RWPE2 (cell line): ENCODE data around the gene GPR171.

ENCODE experiments used
- ATAC-seq: fragments of 200-7000 bp; cut with Tn5 transposase; 3 replicates; pipeline ENCODE4 v1.9.1; 2021; ENCODE audit warnings: low read depth
- DNase-seq: peaks from one replicate; pipeline ENCODE4 v3.0.0-alpha.2; 2020; ENCODE audit warnings: low spot score
- H3K27ac ChIP-seq: fragments of 450-650 bp; 2 replicates; pipeline ENCODE4 v1.5.1; 2017; ENCODE audit warnings: mild to moderate bottlenecking; ENCODE audit not compliant: poor library complexity, severe bottlenecking
- H3K27me3 ChIP-seq: fragments of 250-450 bp; sonication (Bioruptor Pico); 2 replicates; pipeline ENCODE4 v1.5.1; 2021; ENCODE audit warnings: mild to moderate bottlenecking, moderate library complexity; ENCODE audit not compliant: insufficient read depth, poor library complexity, severe bottlenecking
- H3K36me3 ChIP-seq: fragments of 250-450 bp; sonication (Bioruptor Pico); 2 replicates; pipeline ENCODE4 v1.5.1; 2020; ENCODE audit warnings: low read depth, mild to moderate bottlenecking, moderate library complexity
- H3K4me1 ChIP-seq: fragments of 250-450 bp; sonication (Bioruptor Pico); 2 replicates; pipeline ENCODE4 v1.5.1; 2021; ENCODE audit warnings: mild to moderate bottlenecking, moderate library complexity; ENCODE audit not compliant: insufficient read depth, poor library complexity, severe bottlenecking
- H3K4me3 ChIP-seq: fragments of 250-450 bp; sonication (Bioruptor Pico); 2 replicates; pipeline ENCODE4 v1.5.1; 2021; ENCODE audit warnings: mild to moderate bottlenecking, moderate library complexity; ENCODE audit not compliant: severe bottlenecking
- H3K9me3 ChIP-seq: fragments of 250-450 bp; sonication (Bioruptor Pico); 2 replicates; pipeline ENCODE4 v1.5.1; 2021; ENCODE audit warnings: mild to moderate bottlenecking, moderate library complexity; ENCODE audit not compliant: severe bottlenecking
- TF ChIP-seq, protein P1 (sequence below): fragments of 450-650 bp; IDR thresholded peaks from one replicate; pipeline ENCODE4 v1.5.1; 2017; ENCODE audit warnings: mild to moderate bottlenecking, moderate library complexity; ENCODE audit not compliant: poor library complexity, severe bottlenecking

The GPR171 gene

DNA sequence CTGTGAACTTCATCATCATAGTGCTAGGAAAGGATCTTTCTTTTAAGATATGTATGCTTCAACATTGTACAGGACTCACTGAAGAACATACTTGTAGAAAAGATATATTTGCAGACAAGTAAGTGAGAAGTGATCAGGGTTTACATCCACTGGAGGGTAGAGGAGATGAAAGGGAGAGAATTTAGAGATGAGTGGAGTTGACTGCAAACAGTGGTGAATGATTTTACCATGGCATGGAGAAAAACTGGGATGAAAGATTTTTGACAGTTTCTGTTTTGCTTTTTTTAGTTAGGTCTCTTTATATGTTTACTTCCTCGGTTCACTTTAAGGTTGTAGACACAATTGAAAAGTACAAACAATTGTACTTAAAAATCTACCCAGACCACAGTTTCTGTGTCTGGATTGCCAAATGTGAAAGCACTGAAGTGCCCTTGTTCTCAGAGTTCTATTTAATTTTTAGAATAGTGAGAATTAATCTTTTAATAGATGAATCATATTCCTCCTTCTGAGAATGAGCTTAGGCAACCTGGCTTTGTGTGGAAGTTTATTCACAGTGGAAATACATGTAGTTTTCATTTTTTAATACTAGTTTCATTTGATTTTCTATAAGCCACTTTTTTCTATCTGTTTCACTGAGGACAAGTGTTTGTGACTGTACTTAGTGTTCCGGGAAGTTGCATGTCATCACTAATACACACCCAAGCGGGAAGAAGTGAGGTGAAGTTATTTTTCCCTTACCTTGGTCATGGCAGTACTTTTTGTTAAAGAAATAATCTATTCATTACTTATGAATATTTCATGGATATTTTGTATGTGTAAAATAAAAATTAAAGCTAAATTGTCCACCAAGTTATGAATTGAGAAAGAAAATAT, 1.8 kb upstream of the GPR171 start:
- TF ChIP-seq, protein P1, sequence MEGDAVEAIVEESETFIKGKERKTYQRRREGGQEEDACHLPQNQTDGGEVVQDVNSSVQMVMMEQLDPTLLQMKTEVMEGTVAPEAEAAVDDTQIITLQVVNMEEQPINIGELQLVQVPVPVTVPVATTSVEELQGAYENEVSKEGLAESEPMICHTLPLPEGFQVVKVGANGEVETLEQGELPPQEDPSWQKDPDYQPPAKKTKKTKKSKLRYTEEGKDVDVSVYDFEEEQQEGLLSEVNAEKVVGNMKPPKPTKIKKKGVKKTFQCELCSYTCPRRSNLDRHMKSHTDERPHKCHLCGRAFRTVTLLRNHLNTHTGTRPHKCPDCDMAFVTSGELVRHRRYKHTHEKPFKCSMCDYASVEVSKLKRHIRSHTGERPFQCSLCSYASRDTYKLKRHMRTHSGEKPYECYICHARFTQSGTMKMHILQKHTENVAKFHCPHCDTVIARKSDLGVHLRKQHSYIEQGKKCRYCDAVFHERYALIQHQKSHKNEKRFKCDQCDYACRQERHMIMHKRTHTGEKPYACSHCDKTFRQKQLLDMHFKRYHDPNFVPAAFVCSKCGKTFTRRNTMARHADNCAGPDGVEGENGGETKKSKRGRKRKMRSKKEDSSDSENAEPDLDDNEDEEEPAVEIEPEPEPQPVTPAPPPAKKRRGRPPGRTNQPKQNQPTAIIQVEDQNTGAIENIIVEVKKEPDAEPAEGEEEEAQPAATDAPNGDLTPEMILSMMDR: no peak
- DNase-seq: no peak
- no peak for ATAC-seq
- H3K9me3 ChIP-seq: no peaks in the 10 kb centered on the region
- H3K27me3 ChIP-seq: no peaks in the 10 kb centered on the region
- no peaks in the 10 kb centered on the region for H3K36me3 ChIP-seq
- H3K4me3 ChIP-seq: no peak overlapping the region
- peaks cover 8% of the 10 kb centered on the region for H3K4me1 ChIP-seq
- H3K27ac ChIP-seq: no peak overlapping the region

DNA sequence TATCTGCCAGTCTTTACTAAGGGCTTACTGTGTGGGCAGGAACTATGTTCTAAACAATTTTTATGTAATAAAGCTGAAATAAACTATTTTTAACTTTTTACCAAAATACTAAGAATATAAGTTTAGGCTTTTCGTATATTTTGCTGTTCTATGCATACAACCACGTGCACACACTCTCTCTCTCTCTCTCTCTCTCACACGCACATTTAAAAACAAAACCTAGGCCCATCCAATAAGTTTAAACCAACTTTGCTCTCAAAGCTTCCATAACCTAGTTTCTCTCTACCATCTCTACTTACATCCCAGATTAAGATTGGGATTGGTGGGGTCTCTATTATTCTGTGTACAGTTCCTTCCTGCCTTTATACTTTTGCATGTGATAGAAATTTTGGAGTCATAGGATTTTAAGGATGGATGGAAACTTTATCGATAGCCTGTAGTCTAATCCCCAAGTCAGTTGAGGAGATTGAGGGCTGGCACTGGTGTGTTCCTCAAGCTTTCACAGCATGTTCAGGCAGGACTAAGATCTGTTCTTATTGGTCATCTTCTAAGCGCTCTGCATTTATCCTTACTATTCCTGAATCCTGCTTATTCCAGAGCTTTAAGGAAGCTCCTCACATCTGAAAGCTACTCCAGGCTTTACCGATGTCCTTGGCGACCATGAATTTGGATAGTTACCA, 1.8 kb downstream of the GPR171 start:
- H3K27ac ChIP-seq: no peak overlapping the region
- no peaks in the 10 kb centered on the region for H3K36me3 ChIP-seq
- H3K27me3 ChIP-seq: no peaks in the 10 kb centered on the region
- no peaks in the 10 kb centered on the region for H3K9me3 ChIP-seq
- H3K4me3 ChIP-seq: no peak overlapping the region
- DNase-seq (no peak), ATAC-seq (no peak)
- TF ChIP-seq, protein P1: no peak
- H3K4me1 ChIP-seq: no peaks in the 10 kb centered on the region

DNA sequence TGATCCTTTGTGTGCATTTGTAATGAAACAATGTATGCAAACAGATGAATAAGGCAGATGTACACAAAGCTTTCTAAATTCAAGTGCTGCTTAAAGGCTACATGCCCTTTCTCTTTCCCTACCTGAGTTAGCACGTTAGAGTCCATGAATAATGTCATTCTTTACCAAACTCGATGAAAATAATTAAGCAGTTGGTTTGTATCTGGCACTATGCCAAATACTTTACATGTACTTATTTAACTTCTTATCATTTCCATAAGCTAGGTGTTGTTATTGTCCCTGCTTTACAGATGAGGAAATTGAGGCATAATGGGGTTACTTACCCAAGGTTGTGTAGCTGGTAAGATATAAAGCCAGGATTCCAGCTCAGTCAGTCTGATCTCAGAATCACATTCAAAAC, 2.4 kb downstream of the GPR171 start:
- Histone ChIP-seq H3K27ac (no peak overlapping the region), H3K36me3 (no peaks in the 10 kb centered on the region), H3K4me3 (no peak overlapping the region), H3K4me1 (no peaks in the 10 kb centered on the region), H3K27me3 (no peaks in the 10 kb centered on the region), H3K9me3 (no peaks in the 10 kb centered on the region)
- ATAC-seq (no peak), DNase-seq (no peak)
- TF ChIP-seq, protein P1: no peak

DNA sequence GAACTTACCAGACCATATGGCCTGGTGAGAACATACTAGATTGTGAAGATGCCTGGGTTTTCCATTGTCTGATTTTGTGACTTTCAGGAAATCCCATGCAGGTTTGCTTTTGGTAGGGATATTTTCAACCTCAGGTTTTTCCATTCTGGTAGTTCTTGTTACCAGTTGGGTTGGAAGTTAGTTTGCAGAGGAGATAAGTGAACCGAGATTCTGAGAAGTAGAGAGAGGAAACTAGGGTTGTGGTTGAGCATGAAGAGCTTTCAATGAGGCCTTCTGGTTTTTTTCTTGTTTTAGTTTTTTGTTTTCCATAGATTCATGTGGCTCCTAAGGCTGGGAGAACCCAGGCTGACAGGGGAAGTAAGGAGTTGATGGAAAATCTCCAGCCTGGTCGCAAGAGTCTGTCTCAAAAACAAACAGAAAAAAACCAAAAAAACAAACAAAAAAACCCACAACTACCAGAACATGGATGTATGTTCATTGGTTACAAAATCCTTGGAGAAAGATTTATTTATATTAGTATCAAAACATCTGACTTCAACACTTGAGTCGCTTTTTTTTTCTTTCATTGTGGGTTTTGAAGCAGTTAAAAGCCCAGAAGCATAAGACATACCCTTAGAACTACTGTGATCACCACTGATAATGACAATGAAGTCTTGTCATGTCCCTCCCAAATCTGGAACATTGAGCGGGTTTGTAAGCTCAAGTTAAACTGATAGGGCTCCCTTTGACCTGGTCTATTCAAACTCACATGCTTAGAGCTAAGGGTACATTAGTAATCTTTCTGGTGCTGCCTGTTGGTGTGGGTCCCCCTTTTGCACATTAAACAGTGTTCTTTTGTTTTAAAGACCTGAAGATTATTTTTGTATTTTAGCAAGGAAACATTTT, 3.2 kb downstream of the GPR171 start:
- H3K27ac ChIP-seq: no peak overlapping the region
- TF ChIP-seq, protein P1: no peak
- ATAC-seq (no peak), DNase-seq (no peak)
- no peaks in the 10 kb centered on the region for H3K27me3 ChIP-seq
- H3K36me3 ChIP-seq: no peaks in the 10 kb centered on the region
- H3K9me3 ChIP-seq: no peaks in the 10 kb centered on the region
- no peak overlapping the region for H3K4me3 ChIP-seq
- H3K4me1 ChIP-seq: no peaks in the 10 kb centered on the region
